K562 (cell line): ENCODE results near the gene GIMAP1. TPM values are rescaled to one million over a fixed set of nuclear protein-coding genes. Genes with fewer than 3 reads are reported as not detected.

Experiments
- ATAC-seq: fragments of 200-7000 bp; cut with Tn5 transposase; 3 replicates; pipeline ENCODE4 v1.9.1; 2020; ENCODE audit warnings: moderate library complexity
- BruUV-seq: library from RNA; stranded (reverse); fragments of 400-500 nt; replicated peaks from 2 replicates; lab custom pipeline; 2021; lab: Mats Ljungman, UMichigan
- CTCF ChIA-PET: fragments of 300-600 bp; formaldehyde crosslinking; extraction: SDS; loops from one replicate; lab custom pipeline; 2021; ENCODE audit warnings: low intra/inter-chr PET ratio; lab: Yijun Ruan, JAX
- POLR2A ChIA-PET: fragments of 300-600, 350-650 bp; sonication (Branson Sonifier 250); formaldehyde crosslinking; extraction: SDS; loops from one replicate; lab custom pipeline; 2021; ENCODE audit warnings: antibody characterized with exemption, inconsistent platforms; lab: Yijun Ruan, JAX
- DNase-seq, 4 experiments: peaks; one replicate each; pipeline versions ENCODE4 v3.0.0 to v3.0.0-alpha.2; 2011 to 2018; ENCODE audit warnings: low spot score in 3 of 4, mixed read lengths in 3 of 4; ENCODE audit errors: extremely low read depth in 1 of 4
- FAIRE-seq: peaks from 2 replicates; lab custom pipeline; 2011; peaks lifted over from hg19 to GRCh38; lab: Jason Lieb, UNC
- H2AFZ ChIP-seq: 2 replicates; pipeline ENCODE4 v1.6.0; 2011; ENCODE audit warnings: low read depth, low read length, control low read depth, inconsistent platforms
- H3K27ac ChIP-seq: fragments of 200-600 bp; 3 replicates; pipeline ENCODE4 v1.8.0; 2011; ENCODE audit warnings: low read depth, mild to moderate bottlenecking, control low read depth, inconsistent platforms, low read length, moderate library complexity, mixed read lengths; ENCODE audit errors: extremely low read depth
- H3K27me3 ChIP-seq, 2 experiments: fragments of 300-600 bp in 1 of 2; 2 replicates in 1 of 2; 3 replicates in 1 of 2; pipeline versions ENCODE4 v1.6.0 to v1.8.0; 2011; ENCODE audit warnings: inconsistent platforms in 2 of 2, low read length in 2 of 2, mild to moderate bottlenecking in 1 of 2, mixed read lengths in 1 of 2, moderate library complexity in 1 of 2; ENCODE audit not compliant: control insufficient read depth in 2 of 2, insufficient read depth in 2 of 2
- H3K36me3 ChIP-seq: fragments of 300-600 bp; 3 replicates; pipeline ENCODE4 v1.8.0; 2011; ENCODE audit warnings: mild to moderate bottlenecking, low read length, inconsistent platforms; ENCODE audit not compliant: control insufficient read depth, insufficient read depth
- H3K4me1 ChIP-seq, 2 experiments: fragments of 200-600 bp in 1 of 2; replicated peaks in 1 of 2; 2 replicates in 1 of 2; 3 replicates in 1 of 2; pipeline versions ENCODE4 v1.5.1 to v1.8.0; 2011; ENCODE audit warnings: inconsistent platforms in 2 of 2, low read length in 2 of 2, mild to moderate bottlenecking in 1 of 2, mixed read lengths in 1 of 2, moderate library complexity in 1 of 2; ENCODE audit not compliant: control insufficient read depth in 2 of 2, insufficient read depth in 2 of 2
- H3K4me2 ChIP-seq: 2 replicates; pipeline ENCODE4 v1.6.1; 2011; ENCODE audit warnings: low read length, control low read depth, inconsistent platforms, mixed read lengths; ENCODE audit not compliant: insufficient read depth
- H3K4me3 ChIP-seq: fragments of 200-600 bp; sonication (generic), shearing (Covaris generic); 2 replicates; pipeline ENCODE4 v1.5.1; 2016; ENCODE audit warnings: control low read depth, inconsistent platforms
- H3K79me2 ChIP-seq: fragments of 200-600 bp; 3 replicates; pipeline ENCODE4 v1.8.0; 2011; ENCODE audit warnings: low read length, inconsistent platforms; ENCODE audit not compliant: control insufficient read depth, insufficient read depth
- H3K9ac ChIP-seq, 2 experiments: 2 replicates each; pipeline versions ENCODE4 v1.6.0 to v1.6.1; 2011; ENCODE audit warnings: low read depth in 2 of 2, low read length in 2 of 2, control low read depth in 1 of 2, inconsistent platforms in 1 of 2, mild to moderate bottlenecking in 1 of 2, mixed read lengths in 1 of 2; ENCODE audit not compliant: insufficient read depth in 1 of 2
- H3K9me1 ChIP-seq: one replicate; pipeline ENCODE4 v1.6.0; 2011; ENCODE audit warnings: inconsistent platforms, mild to moderate bottlenecking, low read length, moderate library complexity; ENCODE audit not compliant: control insufficient read depth, insufficient read depth
- H3K9me3 ChIP-seq: replicated peaks from 2 replicates; pipeline ENCODE4 v1.5.1; 2011; ENCODE audit warnings: low read depth, low read length, inconsistent platforms; ENCODE audit not compliant: control insufficient read depth, insufficient read depth
- H4K20me1 ChIP-seq: replicated peaks from 2 replicates; pipeline ENCODE4 v1.6.1; 2011; ENCODE audit warnings: low read length, inconsistent platforms, mixed read lengths; ENCODE audit not compliant: control insufficient read depth, insufficient read depth
- CEBPG ChIP-seq, 3 experiments: fragments of 200-800 bp in 1 of 3; sonication (Bioruptor generic) in 1 of 3; sonication (generic) in 1 of 3; formaldehyde crosslinking in 1 of 3; IDR thresholded peaks in 2 of 3; conservative IDR thresholded peaks in 1 of 3; 2 replicates each; pipeline versions ENCODE4 v1.6.1 to v1.8.0; 2016 to 2022; ENCODE audit warnings: missing compliant biosample characterization in 2 of 3, missing genetic modification characterization in 2 of 3, mild to moderate bottlenecking in 1 of 3, missing genetic modification reagents in 1 of 3
- E4F1 ChIP-seq: fragments of 250-450 bp; sonication (Bioruptor Pico); IDR thresholded peaks from 2 replicates; pipeline ENCODE4 v1.5.0; 2021; ENCODE audit warnings: mild to moderate bottlenecking, borderline replicate concordance
- GABPB2 ChIP-seq: fragments of 250-450 bp; sonication (Bioruptor Pico); conservative IDR thresholded peaks from 2 replicates; pipeline ENCODE4 v1.5.1; 2021; ENCODE audit warnings: mild to moderate bottlenecking
- GATA2 ChIP-seq: sonication (generic); formaldehyde crosslinking; IDR thresholded peaks from 2 replicates; pipeline ENCODE4 v1.4.0; 2020; ENCODE audit warnings: mild to moderate bottlenecking, missing genetic modification reagents
- MYNN ChIP-seq, 2 experiments: sonication (generic); formaldehyde crosslinking in 1 of 2; IDR thresholded peaks; 2 replicates each; pipeline versions ENCODE4 v1.5.0 to v1.6.1; 2016 to 2020; ENCODE audit warnings: antibody characterized with exemption in 1 of 2, missing genetic modification reagents in 1 of 2
- NFIC ChIP-seq: fragments of 450-650 bp; IDR thresholded peaks from 2 replicates; pipeline ENCODE4 v1.6.1; 2017; ENCODE audit warnings: mild to moderate bottlenecking, inconsistent platforms
- ZNF23 ChIP-seq: fragments of 250-450 bp; sonication (Bioruptor Pico); IDR thresholded peaks from 2 replicates; pipeline ENCODE4 v1.4.0; 2020; ENCODE audit warnings: mild to moderate bottlenecking
- WGBS: fragments of 100-300 bp; shearing (Covaris generic); methylation state at CpG from one replicate; pipeline ENCODE4 v1.1.6; 2016; ENCODE audit warnings: low coverage, mixed read lengths; ENCODE audit not compliant: insufficient coverage; ENCODE audit errors: missing lambda C conversion rate; 5-methylcytosine and 5-hydroxymethylcytosine counted together
- in situ Hi-C: fragments of 300-500 bp; cut with MboI; formaldehyde crosslinking; loops from 4 replicates; pipeline ENCODE4 v1.15.0; 2018; ENCODE audit warnings: inconsistent platforms, mixed read lengths
- intact Hi-C: fragments of 100-400 bp; cut with micrococcal nuclease; formaldehyde crosslinking; loops from 2 replicates; pipeline ENCODE4 v1.14.2; 2022
- polyA plus RNA-seq, 8 experiments: library from polyadenylated mRNA; depleted of rRNA in 4 of 8; stranded (reverse) in 5 of 8; unstranded in 3 of 8; fragments of >200 nt; fragmentation: Nextera tagmentation in 2 of 8; fragmentation: Illumina TruSeq in 1 of 8; extraction: Ambion mirVana in 2 of 8; extraction: Trizol in 1 of 8; gene quantifications; 2 replicates each; pipeline versions ENCODE4 v1.2.1 to v1.2.3, GENCODE V29; 2011 to 2014; ENCODE audit warnings: inconsistent platforms in 1 of 8, missing spikeins in 1 of 8
- total RNA-seq, 7 experiments: library from RNA; depleted of rRNA in 6 of 7; stranded (reverse); fragments of >200 nt in 6 of 7; fragmentation: Illumina TruSeq in 2 of 7; extraction: Trizol in 2 of 7; gene quantifications; 2 replicates each; pipeline versions ENCODE4 v1.2.1 to v1.2.3, GENCODE V29; 2011 to 2021; ENCODE audit warnings: low replicate concordance in 1 of 7

The GIMAP1 gene
- total and polyA plus RNA-seq, 9 of the 15 experiments (the other 6 are each of a cell fraction or from before 2014, with no cell fraction given) = 0.04 to 0.13 TPM; not detected in 7

DNA sequence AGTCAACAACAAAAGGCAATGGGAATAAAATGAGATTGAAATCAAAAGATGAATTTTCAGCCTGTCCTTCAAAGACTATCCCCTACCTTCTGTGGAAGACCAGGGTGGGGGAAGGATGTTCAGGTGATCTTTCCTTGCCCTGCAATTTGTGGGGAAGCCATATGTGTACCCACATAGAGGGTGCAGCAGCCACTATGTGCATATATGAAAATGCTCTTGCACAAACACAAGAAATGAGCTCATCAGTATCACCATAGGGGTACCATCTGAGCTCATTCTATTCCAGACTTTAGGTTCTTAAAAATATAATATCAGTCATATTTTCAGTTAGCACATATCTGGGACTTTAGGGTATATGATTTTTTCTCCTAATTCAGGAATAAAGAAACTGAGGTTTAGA is 38.5 kb downstream of the GIMAP1 start:
- no peak for FAIRE-seq
- H3K4me2 ChIP-seq = no peak overlapping the region

GRCh38 chr7:150755473-150756099 is 39.2 kb downstream of the GIMAP1 start:
- BruUV-seq = no TSS peak
- Histone ChIP-seq H4K20me1 (no peaks in the 10 kb centered on the region), H3K27ac (no peak overlapping the region), H3K4me3 (no peak overlapping the region), H3K9me1 (no peaks in the 10 kb centered on the region), H2AFZ (no peak overlapping the region), H3K4me1 (no peaks in the 10 kb centered on the region), H3K9ac (no peak overlapping the region), H3K79me2 (no peaks in the 10 kb centered on the region), H3K36me3 (no peaks in the 10 kb centered on the region), H3K4me2 (no peak overlapping the region), H3K27me3 (peaks cover 2 to 11% of the 10 kb centered on the region in 2 experiments; a peak in 3 of 5 replicates), H3K9me3 (no peaks in the 10 kb centered on the region)
- FAIRE-seq (no peak), ATAC-seq (no peak), DNase-seq (peak in 1 of 4 experiments; percentile 2)
- CTCF ChIA-PET = no interaction called here
- in situ Hi-C loops (loop anchor here (25.0 kb wide), 1 partner anchor 468 kb away; no protein-coding TSS in a partner anchor), intact Hi-C loops (loop anchor here (5.0 to 10.0 kb wide), 3 partner anchors 231 to 468 kb away; no protein-coding TSS in a partner anchor)
- 0% methylated on average over 4 of the region's 4 CpGs for WGBS
- POLR2A ChIA-PET = no interaction called here
- TF ChIP-seq E4F1 (CRISPR knock-in tag) (no peak), GABPB2 (CRISPR knock-in tag) (no peak), NFIC (no peak), CEBPG (CRISPR knock-in tag; IDR thresholded peaks at IDR 0.05) (no peak), CEBPG (tag; conservative IDR thresholded peaks at IDR 0.05 in 1 of 2, IDR thresholded peaks at IDR 0.05 in 1 of 2) (no peak)

More for the DNA sequence above, 38.5 kb downstream of the GIMAP1 start:
- Histone ChIP-seq H3K27ac (no peak overlapping the region), H3K9me1 (no peaks in the 10 kb centered on the region), H3K27me3 (peaks cover 2 to 11% of the 10 kb centered on the region in 2 experiments; a peak in 3 of 5 replicates), H3K79me2 (no peaks in the 10 kb centered on the region), H3K9ac (no peak overlapping the region)
- no peak for ATAC-seq
- intact Hi-C loops = loop anchor here (1.0 to 10.0 kb wide), 4 partner anchors 230 to 468 kb away; no protein-coding TSS in a partner anchor
- in situ Hi-C loops = loop anchor here (25.0 kb wide), 1 partner anchor 468 kb away; no protein-coding TSS in a partner anchor
- POLR2A ChIA-PET = no interaction called here
- CTCF ChIA-PET = interaction anchor here (1.3 kb wide), 1 partner anchor 306 kb away, joined by 8 read pairs; no protein-coding TSS in a partner anchor
- BruUV-seq = no TSS peak
- TF ChIP-seq ZNF23 (CRISPR knock-in tag) = no peak
- no peak for TF ChIP-seq GATA2
- TF ChIP-seq MYNN (IDR thresholded peaks at IDR 0.05) = no peak
- TF ChIP-seq MYNN (CRISPR knock-in tag; IDR thresholded peaks at IDR 0.05) = no peak
- TF ChIP-seq, all 486 proteins: peak for 0
- peak in 1 of 4 experiments; percentile 3 for DNase-seq
- H2AFZ ChIP-seq = no peak overlapping the region
- no peaks in the 10 kb centered on the region for H3K36me3 ChIP-seq
- no peaks in the 10 kb centered on the region for H3K4me1 ChIP-seq
- no peak overlapping the region for H3K4me3 ChIP-seq
- no peaks in the 10 kb centered on the region for H3K9me3 ChIP-seq
- H4K20me1 ChIP-seq = no peaks in the 10 kb centered on the region
